NCI-H82 (cell line): Measurements from ENCODE around the gene RASSF8.
A peak's percentile ranks its signal among the peaks of the same experiment; 100 is the strongest.
"Not testable (repeated sequence)": the region's sequence is repeated elsewhere in the genome, so short reads cannot be mapped to it uniquely, and the experiment has no call there.

Experiments
- DNase-seq: peaks from one replicate; lab custom pipeline; 2025; lab: John Stamatoyannopoulos, UW

The RASSF8 gene

GRCh38 chr12:26057271-26057670 is 98.8 kb downstream of the RASSF8 start:
- not testable (repeated sequence) for DNase-seq

- DNase-seq = no peak
Measured at GRCh38 chr12:26058308-26058707, 99.8 kb downstream of the RASSF8 start.

GRCh38 chr12:26058818-26059217 is 100.3 kb downstream of the RASSF8 start:
- no peak for DNase-seq

GRCh38 chr12:26062006-26062405 is 103.5 kb downstream of the RASSF8 start:
- no peak for DNase-seq

- no peak for DNase-seq
Measured at GRCh38 chr12:26062566-26062965, 104.1 kb downstream of the RASSF8 start.

- no peak for DNase-seq
Measured at GRCh38 chr12:26065451-26065850, 107.0 kb downstream of the RASSF8 start.

GRCh38 chr12:26068503-26068902 is 110.0 kb downstream of the RASSF8 start:
- DNase-seq = no peak

- no peak for DNase-seq
Measured at GRCh38 chr12:26069796-26070195, 111.3 kb downstream of the RASSF8 start.

GRCh38 chr12:26077915-26078702 is 119.6 kb downstream of the RASSF8 start:
- DNase-seq = no peak

- DNase-seq = no peak
Measured at GRCh38 chr12:26080911-26081310, 122.4 kb downstream of the RASSF8 start.

GRCh38 chr12:26086936-26087335 is 128.5 kb downstream of the RASSF8 start:
- DNase-seq = no peak

GRCh38 chr12:26088998-26089397 is 130.5 kb downstream of the RASSF8 start:
- no peak for DNase-seq

GRCh38 chr12:26090836-26091510 is 132.5 kb downstream of the RASSF8 start:
- no peak for DNase-seq

GRCh38 chr12:26091822-26092221 is 133.3 kb downstream of the RASSF8 start:
- DNase-seq = peak; percentile 80

GRCh38 chr12:26092346-26093105 is 134.0 kb downstream of the RASSF8 start:
- no peak for DNase-seq

- DNase-seq = no peak
Measured at GRCh38 chr12:26095186-26095585, 136.7 kb downstream of the RASSF8 start.

GRCh38 chr12:26096036-26096435 is 137.6 kb downstream of the RASSF8 start:
- no peak for DNase-seq

- DNase-seq = peak; percentile 86
Measured at GRCh38 chr12:26097046-26097878, 138.8 kb downstream of the RASSF8 start.

- no peak for DNase-seq
Measured at GRCh38 chr12:26100666-26101349, 142.3 kb downstream of the RASSF8 start.

- no peak for DNase-seq
Measured at GRCh38 chr12:26101350-26101734, 142.9 kb downstream of the RASSF8 start.

- no peak for DNase-seq
Measured at GRCh38 chr12:26101763-26102162, 143.3 kb downstream of the RASSF8 start.
